SK-N-SH treated with all-trans-retinoic acid at 6 μM for 48 hours (cell line): ENCODE measurements around the gene CYSLTR1.

Source experiments
- ATAC-seq: fragments of 200-7000 bp; cut with Tn5 transposase; 3 replicates; pipeline ENCODE4 v1.9.1; 2020; ENCODE audit warnings: mild to moderate bottlenecking, moderate library complexity
- ARNTL ChIP-seq: fragments of 450-650 bp; formaldehyde crosslinking; IDR thresholded peaks from 2 replicates; pipeline ENCODE4 v1.5.0; 2020; ENCODE audit warnings: low read depth, mild to moderate bottlenecking, moderate library complexity, borderline replicate concordance
- BACH2 ChIP-seq: fragments of 250-450 bp; sonication (Bioruptor Pico); IDR thresholded peaks from 2 replicates; pipeline ENCODE4 v1.9.0; 2021; ENCODE audit warnings: mild to moderate bottlenecking, borderline replicate concordance
- CREB5 ChIP-seq: fragments of 250-450 bp; sonication (Bioruptor Pico); IDR thresholded peaks from 2 replicates; pipeline ENCODE4 v1.5.1; 2020; ENCODE audit warnings: low read depth, mild to moderate bottlenecking, moderate library complexity
- CSRNP3 ChIP-seq: fragments of 250-450 bp; sonication (Bioruptor Pico); IDR thresholded peaks from 2 replicates; pipeline ENCODE4 v1.5.1; 2021; ENCODE audit warnings: mild to moderate bottlenecking, moderate library complexity
- ESRRG ChIP-seq: fragments of 250-450 bp; sonication (Bioruptor Pico); IDR thresholded peaks from 2 replicates; pipeline ENCODE4 v1.6.1; 2021; ENCODE audit warnings: mild to moderate bottlenecking
- GLIS3 ChIP-seq: fragments of 250-450 bp; sonication (Bioruptor Pico); IDR thresholded peaks from 2 replicates; pipeline ENCODE4 v1.5.0; 2020; ENCODE audit warnings: mild to moderate bottlenecking, moderate library complexity
- ISL1 ChIP-seq: fragments of 250-450 bp; sonication (Bioruptor Pico); IDR thresholded peaks from 2 replicates; pipeline ENCODE4 v2.1.2; 2022; ENCODE audit warnings: mild to moderate bottlenecking, moderate library complexity
- OSR1 ChIP-seq: fragments of 250-450 bp; sonication (Bioruptor Pico); IDR thresholded peaks from 2 replicates; pipeline ENCODE4 v1.8.0; 2022; ENCODE audit warnings: moderate library complexity, mild to moderate bottlenecking, inconsistent platforms
- POU6F1 ChIP-seq: fragments of 250-450 bp; sonication (Bioruptor Pico); IDR thresholded peaks from 2 replicates; pipeline ENCODE4 v1.8.0; 2021; ENCODE audit warnings: low read depth, mild to moderate bottlenecking, moderate library complexity, borderline replicate concordance
- PPARA ChIP-seq: fragments of 250-450 bp; sonication (Bioruptor Pico); IDR thresholded peaks from 2 replicates; pipeline ENCODE4 v1.5.0; 2020; ENCODE audit warnings: mild to moderate bottlenecking, borderline replicate concordance
- RARB ChIP-seq: fragments of 250-450 bp; sonication (Bioruptor Pico); IDR thresholded peaks from 2 replicates; pipeline ENCODE4 v1.8.0; 2021; ENCODE audit warnings: mild to moderate bottlenecking, moderate library complexity
- SNAI2 ChIP-seq: fragments of 250-450 bp; sonication (Bioruptor Pico); IDR thresholded peaks from 2 replicates; pipeline ENCODE4 v1.5.0; 2020; ENCODE audit warnings: mild to moderate bottlenecking, moderate library complexity
- TCF4 ChIP-seq: fragments of 250-450 bp; sonication (Bioruptor Pico); IDR thresholded peaks from 2 replicates; pipeline ENCODE4 v1.8.0; 2021; ENCODE audit warnings: mild to moderate bottlenecking, moderate library complexity, borderline replicate concordance
- TOX ChIP-seq: fragments of 250-450 bp; sonication (Bioruptor Pico); IDR thresholded peaks from 2 replicates; pipeline ENCODE4 v1.8.0; 2021; ENCODE audit warnings: mild to moderate bottlenecking, moderate library complexity, borderline replicate concordance
- TSHZ2 ChIP-seq: fragments of 250-450 bp; sonication (Bioruptor Pico); IDR thresholded peaks from 2 replicates; pipeline ENCODE4 v1.5.0; 2020; ENCODE audit warnings: mild to moderate bottlenecking, moderate library complexity
- ZC3H10 ChIP-seq: fragments of 250-450 bp; sonication (Bioruptor Pico); IDR thresholded peaks from 2 replicates; pipeline ENCODE4 v1.5.1; 2021; ENCODE audit warnings: mild to moderate bottlenecking, moderate library complexity
- ZFP3 ChIP-seq: fragments of 250-450 bp; sonication (Bioruptor Pico); IDR thresholded peaks from 2 replicates; pipeline ENCODE4 v1.5.0; 2020; ENCODE audit warnings: mild to moderate bottlenecking, moderate library complexity
- ZFP30 ChIP-seq: fragments of 450-650 bp; formaldehyde crosslinking; IDR thresholded peaks from 2 replicates; pipeline ENCODE4 v1.5.0; 2022; ENCODE audit warnings: mild to moderate bottlenecking, moderate library complexity
- ZNF565 ChIP-seq: fragments of 450-650 bp; formaldehyde crosslinking; conservative IDR thresholded peaks from 2 replicates; pipeline ENCODE4 v1.5.0; 2020; ENCODE audit warnings: low read depth, mild to moderate bottlenecking, moderate library complexity
- ZNF70 ChIP-seq: fragments of 450-650 bp; formaldehyde crosslinking; IDR thresholded peaks from 2 replicates; pipeline ENCODE4 v1.5.0; 2020; ENCODE audit warnings: mild to moderate bottlenecking, moderate library complexity
- ZNF8 ChIP-seq: fragments of 450-650 bp; formaldehyde crosslinking; IDR thresholded peaks from 2 replicates; pipeline ENCODE4 v1.5.0; 2020; ENCODE audit warnings: mild to moderate bottlenecking, moderate library complexity
- TF ChIP-seq, protein P1 (sequence below): fragments of 250-450 bp; sonication (Bioruptor Pico); IDR thresholded peaks from 2 replicates; pipeline ENCODE4 v1.8.0; 2020; ENCODE audit warnings: mild to moderate bottlenecking, moderate library complexity, borderline replicate concordance

CYSLTR1 gene

GRCh38 chrX:78314561-78314960 lies 12.8 kb downstream of the CYSLTR1 start:
- no peak for ATAC-seq
- TF ChIP-seq TOX (no peak), ZFP30 (no peak), ZFP3 (CRISPR knock-in tag) (no peak), ISL1 (no peak), TSHZ2 (CRISPR knock-in tag) (no peak), RARB (CRISPR knock-in tag) (no peak), GLIS3 (CRISPR knock-in tag) (no peak), ZNF565 (CRISPR knock-in tag) (no peak), ZC3H10 (no peak), TCF4 (CRISPR knock-in tag) (no peak), PPARA (CRISPR knock-in tag) (no peak), ESRRG (no peak), OSR1 (no peak), ARNTL (CRISPR knock-in tag) (no peak), SNAI2 (CRISPR knock-in tag) (no peak), CSRNP3 (CRISPR knock-in tag) (no peak)
- TF ChIP-seq, protein P1, sequence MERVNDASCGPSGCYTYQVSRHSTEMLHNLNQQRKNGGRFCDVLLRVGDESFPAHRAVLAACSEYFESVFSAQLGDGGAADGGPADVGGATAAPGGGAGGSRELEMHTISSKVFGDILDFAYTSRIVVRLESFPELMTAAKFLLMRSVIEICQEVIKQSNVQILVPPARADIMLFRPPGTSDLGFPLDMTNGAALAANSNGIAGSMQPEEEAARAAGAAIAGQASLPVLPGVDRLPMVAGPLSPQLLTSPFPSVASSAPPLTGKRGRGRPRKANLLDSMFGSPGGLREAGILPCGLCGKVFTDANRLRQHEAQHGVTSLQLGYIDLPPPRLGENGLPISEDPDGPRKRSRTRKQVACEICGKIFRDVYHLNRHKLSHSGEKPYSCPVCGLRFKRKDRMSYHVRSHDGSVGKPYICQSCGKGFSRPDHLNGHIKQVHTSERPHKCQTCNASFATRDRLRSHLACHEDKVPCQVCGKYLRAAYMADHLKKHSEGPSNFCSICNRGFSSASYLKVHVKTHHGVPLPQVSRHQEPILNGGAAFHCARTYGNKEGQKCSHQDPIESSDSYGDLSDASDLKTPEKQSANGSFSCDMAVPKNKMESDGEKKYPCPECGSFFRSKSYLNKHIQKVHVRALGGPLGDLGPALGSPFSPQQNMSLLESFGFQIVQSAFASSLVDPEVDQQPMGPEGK: no peak

- ATAC-seq: no peak
- TF ChIP-seq ZNF565 (CRISPR knock-in tag): no peak
- no peak for TF ChIP-seq ZNF70 (CRISPR knock-in tag)
- TF ChIP-seq ZFP30: no peak
- no peak for TF ChIP-seq POU6F1 (CRISPR knock-in tag)
- TF ChIP-seq TOX: no peak
- TF ChIP-seq BACH2 (CRISPR knock-in tag): no peak
- no peak for TF ChIP-seq PPARA (CRISPR knock-in tag)
- no peak for TF ChIP-seq ZC3H10
- no peak for TF ChIP-seq ZNF8
- no peak for TF ChIP-seq TSHZ2 (CRISPR knock-in tag)
- TF ChIP-seq RARB (CRISPR knock-in tag): no peak
Measured at GRCh38 chrX:78313526-78313925, 13.9 kb downstream of the CYSLTR1 start.

- ATAC-seq: no peak
- TF ChIP-seq POU6F1 (CRISPR knock-in tag) (no peak), CSRNP3 (CRISPR knock-in tag) (no peak), RARB (CRISPR knock-in tag) (no peak), PPARA (CRISPR knock-in tag) (no peak), ISL1 (no peak), CREB5 (CRISPR knock-in tag) (no peak), ZFP30 (no peak), OSR1 (no peak), ESRRG (no peak)
Measured at GRCh38 chrX:78307665-78308064, 19.7 kb downstream of the CYSLTR1 start.
